Glomerular visceral epithelial cell (primary cell): ENCODE data around the gene TOMM70.

ENCODE experiments used
- DNase-seq: peaks from one replicate; pipeline ENCODE4 v3.0.0-alpha.2; 2016; ENCODE audit errors: extremely low spot score

The TOMM70 gene

DNA sequence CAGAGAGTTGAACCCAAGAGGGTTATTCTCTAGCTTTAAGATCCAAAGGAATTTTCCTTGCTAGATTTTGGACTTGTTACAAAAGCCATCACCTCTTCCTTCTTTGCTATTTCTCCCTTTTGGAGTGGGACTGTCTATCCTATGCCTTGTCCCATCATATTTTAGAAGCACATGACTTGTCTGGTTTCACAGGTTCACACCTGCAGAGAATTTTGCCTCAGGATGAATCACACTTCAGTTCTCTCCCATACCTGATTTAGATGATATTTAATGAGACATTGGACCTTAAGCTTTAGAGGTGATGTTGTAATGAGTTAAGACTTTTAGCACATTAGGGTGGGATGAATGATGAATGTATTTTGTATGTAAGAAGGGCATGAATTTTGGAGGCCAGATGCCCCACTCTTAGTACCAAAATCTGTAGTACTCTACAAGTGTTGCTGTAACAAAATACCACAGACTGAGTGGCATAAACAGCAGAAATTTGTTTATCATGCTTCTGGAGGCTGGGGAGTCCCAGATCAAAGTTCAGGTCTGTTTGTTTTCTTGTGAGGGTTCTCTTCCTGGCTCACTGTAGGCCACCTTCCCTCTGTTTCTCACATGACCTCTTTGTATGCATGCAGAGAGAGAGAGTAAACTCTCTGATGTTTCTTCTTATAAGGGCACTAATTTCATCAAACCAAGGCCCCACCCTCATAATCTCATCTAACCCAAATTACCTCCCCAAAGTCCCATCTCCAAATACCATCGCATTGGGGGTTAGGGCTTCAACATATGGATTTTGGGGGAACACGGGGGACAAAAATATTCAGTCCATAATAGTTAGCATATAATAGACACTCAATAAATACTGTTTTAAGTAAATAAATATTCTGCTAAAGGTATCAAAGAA, 10.4 kb upstream of the TOMM70 start:
- no peak for DNase-seq

DNA sequence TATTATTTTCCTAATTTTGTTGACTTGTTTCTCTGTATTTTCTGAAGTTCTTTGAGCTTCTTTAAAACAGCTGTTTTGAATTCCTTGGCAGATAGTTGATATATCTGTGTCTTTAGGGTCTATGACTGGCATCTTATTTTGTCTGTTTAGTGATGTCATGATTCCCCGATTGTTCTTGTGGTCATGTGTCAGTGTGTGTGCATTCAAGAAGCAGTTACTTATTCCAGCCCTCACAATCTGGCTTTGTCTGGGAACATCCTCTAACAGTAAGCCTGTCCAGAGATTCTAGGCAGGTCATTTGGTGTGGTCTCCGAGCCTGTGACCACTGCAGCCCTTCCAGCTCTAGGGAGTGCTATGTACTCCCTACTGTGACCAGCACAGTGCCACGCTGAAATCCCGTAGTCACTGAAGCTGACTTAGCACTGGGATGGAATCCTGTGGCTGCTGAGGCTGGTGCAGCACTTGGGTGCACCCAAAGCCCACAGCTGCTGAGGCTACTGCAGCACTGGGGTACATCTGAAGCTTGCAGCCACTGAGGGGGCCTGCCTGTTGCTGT, 7.2 kb upstream of the TOMM70 start:
- DNase-seq = no peak

DNA sequence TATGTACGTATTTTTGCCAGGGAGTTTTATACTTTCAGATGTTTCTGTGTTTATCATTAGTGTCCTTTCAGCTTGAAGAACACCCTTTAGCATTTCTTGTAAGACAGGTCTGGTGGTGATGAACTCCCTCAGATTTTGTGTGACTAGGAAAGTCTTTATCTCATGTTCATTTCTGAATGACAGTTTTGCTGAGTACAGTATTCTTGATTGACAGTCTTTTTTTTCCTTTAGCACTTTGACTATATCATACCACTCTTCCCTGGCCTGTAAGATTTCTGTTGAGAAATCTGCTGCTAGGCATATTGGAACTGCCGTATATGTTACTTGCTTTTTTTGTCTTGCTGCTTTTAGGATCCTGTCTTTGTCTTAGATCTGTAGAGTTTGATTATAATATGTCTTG, 6.3 kb upstream of the TOMM70 start:
- DNase-seq = no peak

DNA sequence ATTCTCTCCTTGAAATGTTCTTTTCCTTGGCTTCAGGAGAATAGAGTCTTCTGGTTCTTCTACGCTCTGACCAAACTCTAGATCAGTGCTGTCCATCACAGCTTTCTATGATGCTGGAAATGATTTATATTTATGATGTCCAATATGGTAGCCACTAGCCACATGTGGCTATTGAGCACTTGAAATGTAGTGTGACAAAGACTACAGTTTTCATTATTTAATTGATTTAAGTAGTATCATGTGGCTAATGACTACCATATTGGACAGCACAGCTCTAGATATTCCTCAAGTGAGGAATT, 3.3 kb upstream of the TOMM70 start:
- no peak for DNase-seq

DNA sequence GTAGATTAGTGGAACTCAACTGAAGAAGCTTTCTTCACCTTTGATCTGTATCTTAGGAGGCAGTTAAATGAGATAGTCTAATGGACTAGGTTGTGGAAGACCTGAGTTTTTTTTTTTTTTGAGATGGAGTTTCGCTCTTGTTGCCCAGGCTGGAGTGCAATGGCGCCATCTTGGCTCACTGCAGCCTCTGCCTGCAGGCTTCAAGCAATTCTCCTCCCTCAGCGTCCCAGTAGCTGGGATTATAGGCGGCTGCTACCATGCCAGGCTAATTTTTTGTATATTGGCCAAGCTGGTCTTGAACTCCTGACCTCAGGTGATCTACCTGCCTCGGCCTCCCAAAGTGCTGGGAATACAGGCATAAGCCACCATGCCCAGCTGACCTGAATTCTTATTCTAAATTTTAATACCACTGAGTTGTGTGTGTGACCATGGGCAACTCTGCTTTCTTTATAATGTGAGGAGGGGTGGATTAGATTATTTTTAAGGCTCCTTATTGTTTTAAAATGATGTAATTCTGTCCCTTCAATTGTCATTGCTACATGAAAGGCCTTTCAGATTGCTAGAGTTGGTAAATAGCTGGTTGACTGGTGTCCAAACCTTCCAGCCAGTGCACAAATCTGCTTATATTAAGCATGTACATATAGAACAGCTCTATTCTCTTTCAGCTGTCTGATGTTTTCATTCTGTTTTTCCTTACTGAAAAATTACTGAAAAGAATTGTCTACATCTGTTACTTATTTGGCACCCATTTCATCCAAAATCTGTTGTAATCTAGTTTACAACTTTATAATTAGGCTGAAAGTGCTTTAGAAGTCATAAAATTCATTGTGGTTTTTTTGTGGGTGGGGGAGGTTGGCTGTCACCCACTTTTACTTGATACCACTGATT, 2.7 kb upstream of the TOMM70 start:
- DNase-seq = peak; percentile 3

DNA sequence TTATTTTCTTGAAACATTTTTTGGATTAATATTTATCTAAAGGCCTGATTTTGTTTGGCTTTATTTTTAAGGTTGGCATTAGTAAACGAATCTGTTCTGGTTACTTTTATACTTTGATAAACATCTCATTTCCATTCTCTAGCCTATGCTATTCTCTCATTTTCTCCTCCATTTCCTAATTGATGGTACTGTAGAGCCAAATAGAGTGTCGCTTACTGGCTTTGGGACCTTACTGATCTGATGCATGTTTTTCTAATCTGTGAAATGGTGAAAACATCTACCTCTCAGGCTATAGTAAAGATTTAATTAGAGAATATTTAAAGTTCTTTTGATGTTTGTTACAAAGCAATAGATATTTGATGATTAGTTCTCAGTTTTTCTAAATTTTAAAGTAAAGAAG, 2.0 kb upstream of the TOMM70 start:
- no peak for DNase-seq

DNA sequence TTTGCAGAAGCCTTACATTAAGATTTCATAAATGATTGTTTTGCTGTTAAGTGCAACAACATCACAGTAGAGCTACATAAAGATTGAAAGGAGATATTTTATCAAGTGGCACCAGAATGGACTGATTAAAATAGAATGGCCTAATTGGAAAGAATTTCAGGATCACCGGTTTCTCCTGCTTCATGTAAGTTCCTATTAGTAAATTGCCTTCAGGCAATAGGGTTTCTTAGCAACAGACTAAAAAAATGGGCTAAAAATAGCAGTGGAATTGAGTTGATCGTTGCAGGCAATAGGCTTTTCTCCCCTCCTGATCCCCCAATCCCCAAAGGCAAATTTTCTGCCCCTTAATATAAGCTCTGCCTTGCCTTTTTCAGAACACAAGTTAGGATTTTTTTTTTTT, 1.4 kb upstream of the TOMM70 start:
- peak; percentile 9 for DNase-seq

DNA sequence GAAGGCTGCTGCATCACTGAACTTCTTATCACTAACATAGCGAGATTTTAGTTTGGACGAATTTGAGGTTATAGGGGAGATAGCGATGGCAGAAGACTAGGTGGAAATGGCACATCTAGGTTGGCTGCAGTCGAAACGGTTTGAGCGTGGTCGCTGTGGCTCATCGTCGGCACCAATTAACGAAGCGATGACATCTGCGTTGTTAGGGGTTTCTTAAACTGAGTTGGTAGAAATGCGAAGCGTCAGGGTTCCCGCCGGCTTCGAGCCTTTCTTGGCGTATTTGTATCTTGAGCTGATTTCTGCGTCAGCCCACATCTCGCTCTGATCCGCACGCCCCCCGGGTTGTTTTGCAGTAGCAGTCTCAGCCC, 769 bp upstream of the TOMM70 start:
- DNase-seq = peak; percentile 47

DNA sequence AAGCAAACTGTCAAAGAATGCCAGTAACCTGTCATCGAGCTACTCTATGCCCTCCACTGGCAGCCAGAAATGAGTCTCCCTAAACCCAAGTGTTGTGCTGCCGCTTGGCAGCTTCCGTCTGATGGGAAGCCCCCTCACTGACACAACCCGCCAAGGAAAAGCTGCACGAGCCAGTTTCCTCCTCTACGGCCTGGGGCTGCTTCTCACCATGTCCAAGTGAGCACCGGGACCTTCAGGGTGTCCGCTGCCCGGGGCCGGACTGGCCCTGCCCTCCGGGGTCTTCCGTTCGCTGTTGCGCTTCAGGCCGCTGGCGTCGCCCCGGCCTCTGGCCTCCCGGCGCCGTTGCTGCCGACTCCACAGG, 490 bp downstream of the TOMM70 start:
- peak; percentile 20 for DNase-seq

DNA sequence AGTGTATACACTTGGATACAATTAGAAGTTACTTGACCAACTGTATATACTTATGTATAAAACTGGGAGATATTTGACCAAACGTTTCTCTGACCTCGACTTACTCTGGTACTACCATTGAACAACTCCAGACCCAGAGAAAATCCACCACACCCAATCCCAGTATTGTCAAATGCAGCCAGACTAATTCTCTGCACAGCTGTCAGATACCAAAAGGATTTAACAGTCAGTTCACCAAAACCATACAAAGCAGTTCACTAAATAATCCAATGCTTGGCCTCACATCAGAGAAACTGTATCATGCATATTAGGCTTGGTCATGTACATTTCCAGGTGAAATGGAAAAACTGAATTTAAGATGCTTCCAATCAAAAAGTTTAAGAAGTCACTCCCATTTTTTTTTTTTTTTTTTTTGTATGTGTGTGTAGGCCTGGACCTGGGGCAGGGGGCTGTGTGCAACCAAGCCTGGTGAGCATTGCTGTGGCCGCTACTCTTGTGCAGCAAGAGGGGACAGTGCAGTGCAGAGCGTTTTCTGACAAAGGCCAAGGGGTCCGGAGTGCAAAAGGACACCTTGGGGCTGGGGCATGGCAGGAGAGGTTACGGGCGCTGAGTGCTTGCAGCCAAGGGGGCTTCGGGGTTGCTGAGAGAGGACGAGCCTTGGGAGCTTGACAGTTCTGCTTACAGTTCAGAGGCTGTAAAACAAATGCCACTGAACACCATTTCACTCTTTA, 1.4 kb downstream of the TOMM70 start:
- DNase-seq = no peak

DNA sequence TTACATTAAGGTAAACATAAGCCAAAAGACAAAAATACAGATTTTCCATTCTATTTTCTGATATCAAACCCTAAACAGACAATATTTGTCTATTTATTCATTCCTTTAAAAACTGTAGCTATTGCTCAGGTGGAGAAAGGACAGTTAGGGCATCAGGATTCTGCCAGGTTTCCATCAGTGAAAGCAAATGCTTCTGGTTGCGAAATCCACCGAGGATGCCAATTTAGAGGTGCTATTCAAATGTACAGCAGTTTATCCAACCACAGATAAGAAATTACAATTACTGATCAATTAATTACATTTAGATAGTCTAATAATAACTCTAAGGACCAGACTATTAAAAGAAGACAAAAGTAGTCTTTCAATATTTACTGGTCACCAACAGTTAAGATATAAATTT, 3.9 kb downstream of the TOMM70 start:
- DNase-seq = no peak

DNA sequence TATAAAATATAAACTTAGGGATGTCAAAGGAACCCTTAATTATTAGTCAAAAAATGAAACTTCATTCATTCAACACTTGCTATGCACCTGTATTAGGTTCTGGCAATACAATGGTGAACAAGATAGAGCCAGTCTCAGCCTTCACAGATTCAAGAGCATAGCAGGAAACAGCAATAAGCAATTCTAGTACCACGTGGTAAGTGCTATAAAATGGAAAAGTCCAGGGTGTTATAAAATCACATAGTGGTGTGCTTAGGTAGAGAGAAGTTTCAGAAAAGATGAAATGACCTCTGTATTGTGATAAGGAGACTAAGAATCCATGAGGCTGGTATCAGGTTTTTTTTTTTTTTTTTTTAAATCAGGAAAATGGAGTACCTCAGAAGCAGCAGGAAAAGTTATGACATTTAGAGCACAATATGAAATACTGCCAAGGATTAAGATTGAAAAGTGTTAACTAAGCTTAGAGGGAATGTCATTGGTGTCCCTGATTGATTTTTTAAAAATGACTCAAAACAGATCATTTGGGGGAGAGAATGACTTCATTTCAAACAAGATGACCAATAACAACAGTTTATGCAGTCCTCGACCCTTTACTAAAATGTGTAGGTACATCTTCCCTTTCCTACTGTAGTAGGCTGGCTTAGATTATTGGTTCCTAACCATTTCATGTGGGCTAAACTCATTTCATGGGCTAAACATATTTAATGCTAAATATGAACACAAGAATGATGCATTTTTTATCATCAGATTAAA, 5.0 kb downstream of the TOMM70 start:
- no peak for DNase-seq

DNA sequence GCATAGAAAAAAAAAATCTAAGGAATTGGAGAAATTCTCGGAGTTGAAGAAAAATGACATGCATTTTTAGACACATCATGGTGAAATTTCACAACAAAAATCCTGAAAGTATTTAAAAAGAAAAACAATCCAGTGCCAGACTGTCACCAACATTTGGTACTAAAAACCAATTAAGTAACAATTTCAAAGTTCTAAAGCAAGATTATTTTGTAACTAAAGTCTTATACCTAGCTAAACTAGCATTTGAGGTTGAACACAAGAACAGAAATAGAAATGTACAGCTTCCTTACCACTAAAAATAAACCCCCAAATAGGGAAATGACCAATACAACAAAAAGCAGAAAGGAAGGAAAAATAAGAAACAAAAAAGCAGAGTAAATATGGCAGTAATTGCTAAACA, 11.9 kb downstream of the TOMM70 start:
- no peak for DNase-seq

DNA sequence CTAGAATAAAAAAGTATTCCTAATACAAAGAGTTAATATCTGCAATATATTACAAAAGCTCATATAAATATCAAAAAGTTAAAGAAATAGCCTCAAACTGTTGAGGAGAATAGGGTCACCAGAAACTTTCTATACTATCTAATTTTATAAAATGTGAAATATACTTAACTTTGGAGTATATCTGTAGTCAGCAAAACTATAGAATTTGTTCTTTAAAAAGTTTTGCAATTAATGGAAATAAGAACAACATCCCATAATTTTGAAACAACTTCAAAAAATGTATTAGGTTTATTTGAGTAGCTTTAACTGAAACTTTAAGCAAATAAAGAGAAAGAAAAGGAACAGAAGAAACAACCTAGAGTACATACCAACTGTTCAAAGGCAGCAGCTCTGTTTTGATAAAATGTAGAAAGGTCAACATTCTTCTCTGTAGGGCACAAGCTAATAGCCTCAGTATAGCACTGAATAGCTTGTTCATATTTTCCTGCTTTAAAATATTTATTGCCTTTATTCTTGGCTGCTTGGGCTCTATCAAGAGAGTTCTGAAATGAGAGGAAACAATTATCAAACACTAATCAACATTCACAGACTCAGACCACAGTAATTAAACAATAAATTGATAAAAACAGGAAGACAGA, 14.3 kb downstream of the TOMM70 start:
- DNase-seq = no peak

DNA sequence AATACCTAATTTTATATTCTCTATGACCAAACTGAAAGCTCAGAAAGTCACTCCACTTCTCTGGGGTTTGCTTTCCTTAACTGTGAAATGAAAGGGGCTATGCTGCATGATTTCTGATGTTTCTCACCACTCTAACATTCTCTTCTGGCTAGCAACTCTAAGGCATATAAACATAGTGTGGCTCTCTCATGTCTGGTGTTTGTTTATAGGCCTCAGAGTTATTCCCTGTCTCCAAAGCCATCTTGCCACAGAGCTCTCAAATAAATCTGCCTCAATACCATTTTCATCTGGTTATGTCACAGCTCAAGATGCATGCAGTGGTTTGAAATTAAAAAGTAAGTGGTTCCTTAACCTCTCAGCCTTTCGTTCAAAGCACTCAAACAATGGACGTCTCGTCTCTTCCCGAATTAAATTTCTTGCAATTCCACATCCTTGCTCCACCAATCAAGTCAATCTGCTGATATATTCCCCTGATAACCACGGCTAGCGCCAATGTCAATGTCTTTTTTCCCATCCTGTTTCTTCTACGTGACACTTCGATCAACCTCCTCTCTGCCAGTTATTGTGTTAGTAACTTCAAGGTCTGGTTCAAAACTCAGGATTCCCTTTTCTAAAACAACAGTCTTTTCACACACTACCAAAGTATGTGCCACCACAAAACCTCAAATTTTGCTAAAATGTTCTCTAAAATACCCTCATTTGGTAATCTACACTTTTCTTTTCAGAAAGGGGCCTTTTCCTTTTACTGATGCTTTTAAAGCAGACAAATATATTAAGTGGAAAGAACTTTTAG, 16.0 kb downstream of the TOMM70 start:
- DNase-seq = no peak

DNA sequence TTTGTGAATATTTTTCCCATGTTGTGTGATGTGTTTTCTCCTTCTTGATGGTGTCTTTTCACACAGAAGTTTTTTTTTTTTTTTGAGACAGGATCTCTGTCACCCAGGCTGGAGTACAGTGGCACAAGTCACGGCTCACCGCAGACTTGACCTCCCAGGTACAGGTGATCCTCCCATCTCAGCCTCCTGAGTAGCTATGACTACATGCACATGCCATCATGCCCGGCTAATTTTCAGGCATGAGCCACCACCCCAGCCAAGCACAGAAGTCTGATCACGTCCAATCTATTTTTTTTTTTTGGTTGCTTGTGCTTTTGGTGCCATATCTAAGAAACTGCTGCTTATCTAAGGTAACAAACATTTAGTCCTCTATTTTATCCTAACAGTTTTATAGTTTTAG, 24.6 kb downstream of the TOMM70 start:
- no peak for DNase-seq

DNA sequence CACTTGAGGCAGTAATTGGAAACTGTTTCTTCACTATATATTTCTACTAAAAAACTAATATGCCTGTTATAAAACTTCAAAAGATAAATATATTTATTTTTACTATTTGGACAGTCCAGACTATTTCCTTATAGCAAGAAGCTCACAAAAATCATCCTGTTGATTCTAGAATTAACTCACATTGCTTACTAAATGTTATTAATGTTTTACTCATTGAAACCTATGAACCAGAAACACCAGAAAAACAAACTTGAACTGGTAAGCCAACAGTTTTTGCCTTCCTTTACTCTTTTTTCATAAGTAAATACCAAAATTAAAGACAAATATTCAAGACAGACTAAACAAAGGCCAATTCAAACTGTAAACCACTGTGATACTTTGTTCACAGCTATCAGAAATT, 26.4 kb downstream of the TOMM70 start:
- DNase-seq = no peak

DNA sequence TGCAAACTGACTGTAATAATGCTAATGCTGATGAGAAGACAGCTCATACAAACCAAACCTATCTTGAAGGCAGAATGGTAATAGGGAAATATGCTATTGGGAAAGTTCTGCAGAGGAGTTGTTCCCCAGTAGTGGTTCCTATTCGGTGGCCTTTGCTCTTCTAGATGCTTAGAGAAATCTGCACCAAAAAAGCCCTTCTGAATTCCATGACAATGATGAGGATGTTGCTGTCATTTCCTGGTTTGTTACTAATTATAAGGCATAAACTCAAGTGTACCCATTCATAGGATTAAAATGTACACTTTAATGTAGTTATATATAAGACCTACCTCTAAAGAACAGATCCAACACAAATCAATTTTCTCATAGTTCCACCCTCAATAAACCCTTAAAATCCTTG, 30.1 kb downstream of the TOMM70 start:
- no peak for DNase-seq

DNA sequence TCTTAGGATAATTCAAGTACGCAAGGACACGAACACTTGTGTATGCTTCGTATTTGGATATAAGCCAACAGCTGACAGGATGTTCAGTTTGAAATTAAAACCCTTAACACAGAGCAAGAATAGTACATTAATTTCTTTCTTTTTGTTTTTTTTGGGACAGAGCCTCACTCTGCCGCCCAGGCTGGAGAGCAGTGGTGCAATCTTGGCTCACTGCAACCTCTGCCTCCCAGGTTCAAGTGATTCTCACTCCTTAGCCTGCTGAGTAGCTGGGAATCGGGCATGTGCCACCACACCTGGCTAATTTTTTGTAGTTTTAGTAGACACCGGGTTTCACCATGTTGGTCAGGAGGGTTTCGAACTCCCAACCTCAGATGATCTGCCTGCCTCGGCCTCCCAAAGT, 32.4 kb downstream of the TOMM70 start:
- no peak for DNase-seq

DNA sequence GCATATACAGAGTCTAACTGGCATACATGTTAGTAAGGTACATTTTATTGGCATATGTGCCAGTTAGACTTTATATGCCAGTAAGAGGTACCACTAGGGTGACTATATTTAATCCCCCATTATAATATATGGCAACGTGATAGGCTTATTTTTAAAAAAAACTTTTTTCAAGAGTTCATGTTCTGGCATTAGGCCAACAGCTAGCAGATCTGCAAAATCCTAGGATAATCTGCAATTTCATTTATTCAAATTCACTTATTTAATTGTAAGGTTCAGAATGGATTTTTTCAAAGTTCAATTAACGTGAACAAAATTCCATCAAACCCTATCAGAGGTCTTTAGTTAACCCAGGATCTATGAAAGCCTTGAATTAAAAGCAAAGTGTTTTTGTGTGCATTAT, 34.5 kb downstream of the TOMM70 start:
- DNase-seq = no peak
